WERI-Rb-1 (cell line): ENCODE results near the gene PRR16.

Experiments used
- DNase-seq: peaks from one replicate; pipeline ENCODE4 v3.0.0-alpha.2; 2020
- H3K27ac ChIP-seq: fragments of 250-450 bp; sonication (Bioruptor Pico); 2 replicates; pipeline ENCODE4 v1.5.1; 2020; ENCODE audit warnings: mild to moderate bottlenecking, moderate library complexity
- H3K27me3 ChIP-seq: fragments of 250-450 bp; sonication (Bioruptor Pico); 2 replicates; pipeline ENCODE4 v1.5.1; 2021; ENCODE audit warnings: mild to moderate bottlenecking, low read depth, moderate library complexity; ENCODE audit not compliant: insufficient read depth, severe bottlenecking
- H3K36me3 ChIP-seq: fragments of 250-450 bp; sonication (Bioruptor Pico); 2 replicates; pipeline ENCODE4 v1.5.1; 2020; ENCODE audit warnings: mild to moderate bottlenecking, moderate library complexity
- H3K4me3 ChIP-seq: 2 replicates; pipeline ENCODE4 v1.5.1; 2011; ENCODE audit warnings: low read depth, mild to moderate bottlenecking, control low read depth, low read length
- H3K9me3 ChIP-seq: fragments of 250-450 bp; sonication (Bioruptor Pico); 2 replicates; pipeline ENCODE4 v1.5.1; 2021; ENCODE audit warnings: mild to moderate bottlenecking, moderate library complexity; ENCODE audit not compliant: severe bottlenecking
- CTCF ChIP-seq: IDR thresholded peaks from 2 replicates; pipeline ENCODE4 v1.5.1; 2011; ENCODE audit warnings: low read depth, mild to moderate bottlenecking, control low read depth, inconsistent platforms, low read length

The PRR16 gene

DNA sequence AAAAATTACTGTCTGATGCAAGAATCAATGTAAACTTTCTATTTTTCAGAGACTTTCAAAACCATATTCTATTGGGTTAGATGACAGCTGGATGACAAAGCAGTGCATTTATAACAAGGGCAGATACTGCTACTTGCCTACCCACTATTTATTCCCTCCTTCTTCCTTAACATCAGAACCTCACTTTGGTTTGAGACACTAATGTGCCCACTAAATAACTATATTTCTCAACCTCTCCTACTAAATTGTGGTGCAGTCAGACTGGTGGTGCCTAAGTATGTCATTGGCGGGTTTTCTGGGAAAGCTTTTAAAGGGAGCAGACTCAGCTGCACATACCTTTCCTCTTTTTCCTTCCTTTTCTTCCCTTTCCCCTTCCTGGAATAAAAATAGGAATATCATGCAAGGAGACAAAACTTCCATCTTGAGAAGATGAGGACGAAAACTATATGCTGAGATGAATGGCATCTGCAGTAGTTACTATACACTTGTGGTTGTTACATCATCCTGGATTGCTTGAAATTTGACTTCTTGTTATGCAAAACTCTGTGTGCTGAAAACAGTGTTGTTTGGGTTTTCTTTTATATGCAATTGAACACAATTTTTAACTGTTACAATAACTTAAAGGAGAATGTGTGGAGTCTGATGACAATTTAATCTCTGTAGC is 43.8 kb downstream of the PRR16 start:
- no peak overlapping the region for H3K4me3 ChIP-seq
- no peaks in the 10 kb centered on the region for H3K9me3 ChIP-seq
- H3K27me3 ChIP-seq = no peaks in the 10 kb centered on the region
- no peaks in the 10 kb centered on the region for H3K36me3 ChIP-seq
- no peak for DNase-seq
- no peak for TF ChIP-seq CTCF
- no peak overlapping the region for H3K27ac ChIP-seq

GRCh38 chr5:120509053-120509452 is 45.0 kb downstream of the PRR16 start:
- no peaks in the 10 kb centered on the region for H3K27me3 ChIP-seq
- no peak overlapping the region for H3K27ac ChIP-seq
- H3K9me3 ChIP-seq = no peaks in the 10 kb centered on the region
- TF ChIP-seq CTCF = no peak
- H3K36me3 ChIP-seq = no peaks in the 10 kb centered on the region
- H3K4me3 ChIP-seq = no peak overlapping the region
- no peak for DNase-seq

GRCh38 chr5:120510098-120510637 is 46.1 kb downstream of the PRR16 start:
- Histone ChIP-seq H3K4me3 (no peak overlapping the region), H3K36me3 (no peaks in the 10 kb centered on the region), H3K27me3 (no peaks in the 10 kb centered on the region), H3K27ac (no peak overlapping the region), H3K9me3 (no peaks in the 10 kb centered on the region)
- no peak for DNase-seq
- TF ChIP-seq CTCF = no peak

DNA sequence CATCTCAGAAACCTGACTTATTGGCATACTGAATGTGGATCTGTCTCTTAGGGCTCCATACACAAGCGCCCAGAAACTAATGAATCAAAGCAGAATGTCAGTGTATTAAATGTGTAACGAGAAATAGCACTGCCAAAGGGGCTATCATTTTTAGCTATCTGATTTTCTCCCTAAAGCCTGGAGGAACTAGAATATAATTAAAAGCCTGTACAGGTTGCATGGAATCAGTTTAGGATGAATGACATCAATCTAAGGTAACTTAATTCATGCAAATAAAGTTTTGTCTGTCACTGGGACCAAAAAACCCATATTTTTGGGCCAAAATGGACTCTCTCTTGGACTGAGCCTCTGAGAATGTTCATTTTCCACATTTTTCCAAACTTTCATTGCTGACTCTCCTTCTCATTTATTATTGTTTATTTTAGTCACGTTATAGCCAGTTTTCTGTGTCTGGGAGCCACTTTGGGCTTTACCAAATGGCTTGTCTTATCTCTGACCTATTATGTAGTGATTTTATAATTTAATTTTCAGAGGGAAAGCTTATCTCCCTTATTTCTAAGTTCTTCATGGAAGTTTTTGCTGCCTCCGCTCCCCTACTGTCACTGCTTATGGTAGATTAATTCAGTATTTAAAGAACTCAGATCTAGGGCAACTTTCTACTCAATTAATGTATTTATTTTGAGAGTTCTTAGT is 47.0 kb downstream of the PRR16 start:
- Histone ChIP-seq H3K27ac (no peak overlapping the region), H3K27me3 (no peaks in the 10 kb centered on the region)

GRCh38 chr5:120512068-120512467 is 48.0 kb downstream of the PRR16 start:
- Histone ChIP-seq H3K27ac (no peak overlapping the region), H3K36me3 (no peaks in the 10 kb centered on the region), H3K27me3 (no peaks in the 10 kb centered on the region), H3K4me3 (no peak overlapping the region), H3K9me3 (no peaks in the 10 kb centered on the region)
- TF ChIP-seq CTCF = no peak
- no peak for DNase-seq

More for the DNA sequence above, 47.0 kb downstream of the PRR16 start:
- no peak for DNase-seq
- no peak for TF ChIP-seq CTCF
- Histone ChIP-seq H3K4me3 (no peak overlapping the region), H3K9me3 (no peaks in the 10 kb centered on the region), H3K36me3 (no peaks in the 10 kb centered on the region)
